ENCODE data around the gene RPL3. TPM values are rescaled to one million over a fixed set of nuclear protein-coding genes. Genes with fewer than 3 reads are reported as not detected.

Gene RPL3
- total RNA-seq, 1 donor from 2014 or later = 1,736 TPM

- intact Hi-C loops (cut with micrococcal nuclease) = loop anchor here (5.0 to 10.0 kb wide), 5 partner anchors 72 to 810 kb away; partner anchors contain the start of genes APOBEC3C, DDX17, PDGFB and SUN2
Measured at GRCh38 chr22:39317084-39317774, 2.2 kb downstream of the RPL3 start.

- intact Hi-C loops (cut with micrococcal nuclease) = loop anchor here (5.0 to 10.0 kb wide), 5 partner anchors 72 to 809 kb away; partner anchors contain the start of genes APOBEC3C, DDX17, PDGFB and SUN2
Measured at GRCh38 chr22:39316440-39317083, 2.9 kb downstream of the RPL3 start.

GRCh38 chr22:39315389-39315788 lies 4.0 kb downstream of the RPL3 start:
- intact Hi-C loops (cut with micrococcal nuclease) = loop anchor here (5.0 to 10.0 kb wide), 5 partner anchors 71 to 808 kb away; partner anchors contain the start of genes APOBEC3C, DDX17, PDGFB and SUN2

DNA sequence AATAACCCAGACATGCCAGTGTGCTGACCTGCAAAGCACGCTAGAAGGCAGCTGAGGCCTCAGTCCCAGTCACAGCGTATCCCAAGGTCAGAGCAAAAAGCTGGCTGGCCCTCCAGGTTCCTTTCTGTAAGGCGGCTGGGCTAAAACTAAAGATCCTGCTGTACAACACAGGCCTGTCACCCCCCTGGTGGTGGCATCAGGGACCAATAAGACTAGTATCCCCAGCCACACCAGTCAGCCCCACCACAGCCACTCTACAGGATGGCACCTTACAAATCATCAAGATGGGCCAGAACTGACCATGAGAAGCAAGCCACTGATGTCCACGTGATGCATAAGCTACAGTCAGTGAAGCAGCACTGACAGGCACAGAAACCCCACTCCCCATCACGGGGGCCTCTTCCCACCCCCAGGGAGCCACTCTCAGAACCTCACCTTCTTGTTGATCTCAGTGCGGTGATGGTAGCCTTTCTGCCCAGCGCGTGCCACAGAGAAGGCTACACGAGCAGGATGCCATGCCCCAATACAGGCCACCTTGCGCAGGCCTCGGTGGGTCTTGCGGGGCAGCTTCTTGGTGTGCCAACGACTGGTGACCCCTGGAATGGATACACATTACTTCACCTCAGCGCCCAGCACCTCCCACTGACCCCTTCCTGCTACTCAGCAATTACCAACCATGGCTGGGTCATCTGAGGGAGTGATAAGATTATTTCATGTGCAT lies 5.0 kb downstream of the RPL3 start:
- intact Hi-C loops (cut with micrococcal nuclease) = loop anchor here (10.0 kb wide), 2 partner anchors 70 to 300 kb away; partner anchors contain the start of genes APOBEC3C and PDGFB

DNA sequence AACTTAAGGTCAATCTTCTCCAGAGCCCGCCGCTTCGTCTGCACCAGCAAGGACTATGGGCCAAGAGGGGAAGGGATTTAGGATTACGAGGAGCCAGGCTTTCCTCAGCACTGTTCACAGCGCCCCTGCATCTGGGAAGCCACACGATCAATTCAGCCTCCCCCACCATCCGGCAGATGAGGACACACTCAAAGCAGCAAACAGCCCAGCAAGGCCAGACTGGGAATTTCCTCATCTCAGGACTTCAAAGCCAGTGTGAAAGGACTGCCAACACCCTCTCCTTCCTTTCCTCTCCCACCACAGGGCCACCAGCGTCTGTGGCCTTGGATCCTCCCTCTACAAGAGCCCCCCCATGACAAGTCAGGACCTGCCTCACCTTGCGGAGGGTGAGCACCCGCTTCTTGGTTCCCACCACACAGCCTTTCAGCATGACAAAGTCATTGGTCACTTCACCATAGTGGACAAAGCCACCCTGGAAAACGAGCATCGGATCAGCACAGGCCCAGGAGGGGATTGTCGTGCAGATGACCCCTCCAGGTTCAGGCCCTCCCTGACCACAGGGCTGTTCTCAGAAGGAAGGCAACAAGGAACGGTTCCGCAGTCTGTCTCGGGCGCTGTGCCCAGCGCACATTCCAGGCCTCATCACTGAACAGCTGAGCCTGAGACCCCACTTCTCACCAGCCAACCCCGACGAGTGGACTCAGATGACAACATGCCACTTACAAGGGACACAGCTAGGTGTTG lies 6.0 kb downstream of the RPL3 start:
- intact Hi-C loops (cut with micrococcal nuclease) = loop anchor here (10.0 kb wide), 2 partner anchors 69 to 299 kb away; partner anchors contain the start of genes APOBEC3C and PDGFB

- intact Hi-C loops (cut with micrococcal nuclease) = loop anchor here (10.0 kb wide), 2 partner anchors 68 to 298 kb away; partner anchors contain the start of genes APOBEC3C and PDGFB
Measured at GRCh38 chr22:39312410-39312809, 7.0 kb downstream of the RPL3 start.

DNA sequence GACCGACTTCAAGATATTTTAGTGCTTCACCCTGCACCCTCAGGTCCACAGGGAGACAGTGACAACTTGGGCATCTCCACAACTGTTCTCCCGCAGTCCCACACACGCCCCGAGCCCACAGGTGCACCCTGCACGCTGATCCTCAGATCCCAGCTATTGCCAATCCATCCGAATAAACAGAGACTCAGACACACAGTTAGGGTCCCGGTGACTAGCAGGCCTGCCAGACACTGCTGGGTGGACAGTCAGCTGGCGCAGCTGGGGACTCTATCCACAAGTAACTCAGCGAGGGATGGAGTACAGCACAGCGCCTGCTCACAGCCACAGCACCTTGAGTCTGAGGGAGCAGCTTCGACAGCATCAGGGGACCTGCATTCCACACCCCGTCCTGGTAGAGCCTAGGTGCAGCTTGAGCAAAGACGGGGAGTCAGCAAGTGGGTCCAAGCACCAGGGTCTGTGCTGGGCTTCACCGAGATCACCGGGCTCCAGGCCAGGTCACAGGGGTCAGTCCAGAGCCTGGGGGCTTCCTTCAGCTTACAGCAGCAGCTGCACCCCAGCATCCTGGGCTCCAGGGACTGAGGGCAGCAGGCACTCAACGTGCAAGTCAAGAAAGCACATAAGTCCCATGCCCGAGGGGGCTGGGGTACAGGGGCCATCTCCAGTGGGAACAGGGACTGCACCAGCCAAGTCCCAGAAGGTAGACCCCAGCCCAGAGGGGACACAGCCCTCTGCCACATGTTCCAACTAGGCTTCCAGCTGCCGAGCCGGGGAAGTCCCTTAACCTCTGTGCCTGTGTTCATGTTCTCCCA lies 7.6 kb downstream of the RPL3 start:
- intact Hi-C loops (cut with micrococcal nuclease) = loop anchor here (1.0 to 10.0 kb wide), 3 partner anchors 67 to 297 kb away; partner anchors contain the start of genes APOBEC3C and PDGFB

DNA sequence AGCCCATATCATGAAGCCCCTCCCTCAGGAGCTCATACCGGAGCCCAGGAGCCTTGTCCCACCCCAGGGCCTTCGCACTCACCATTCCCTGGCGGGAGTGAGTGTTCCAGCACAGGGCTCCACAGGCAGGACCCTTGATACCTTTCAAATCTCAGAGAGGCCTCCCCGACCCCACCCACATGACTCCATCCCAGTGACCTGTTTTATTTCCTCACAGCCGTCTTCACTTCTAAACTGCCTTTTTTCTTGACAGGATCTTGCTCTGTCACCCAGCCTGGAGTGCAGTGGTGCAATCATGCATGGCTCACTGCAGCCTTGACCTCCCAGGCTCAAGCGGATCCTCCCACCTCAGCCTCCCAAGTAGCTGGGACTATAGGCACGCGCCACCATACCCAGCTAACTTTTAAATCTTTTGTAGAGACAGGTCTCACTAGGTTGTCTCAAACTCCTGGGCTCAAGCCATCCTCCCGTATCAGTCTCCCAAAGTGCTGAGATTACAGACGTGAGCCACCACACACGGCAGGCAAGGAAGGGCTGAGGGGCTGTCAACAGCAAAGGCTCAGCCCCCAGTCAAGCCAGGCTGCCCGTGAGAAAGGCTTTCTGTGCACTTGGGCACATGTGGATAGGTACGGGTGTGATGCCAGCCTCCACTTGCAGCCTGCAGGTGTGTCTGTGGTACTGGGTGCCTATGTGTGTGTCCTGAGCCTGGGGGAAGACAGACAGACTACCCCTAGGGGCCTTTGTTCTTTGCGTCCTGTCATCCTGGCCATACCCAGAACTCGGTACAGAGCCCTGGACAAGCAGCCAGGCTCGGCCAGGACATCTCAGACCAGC lies 9.3 kb downstream of the RPL3 start:
- intact Hi-C loops (cut with micrococcal nuclease) = loop anchor here (10.0 kb wide), 2 partner anchors 65 to 295 kb away; partner anchors contain the start of genes APOBEC3C and PDGFB

- intact Hi-C loops (cut with micrococcal nuclease) = no loop called here
Measured at GRCh38 chr22:39309364-39309861, 10.0 kb downstream of the RPL3 start.

DNA sequence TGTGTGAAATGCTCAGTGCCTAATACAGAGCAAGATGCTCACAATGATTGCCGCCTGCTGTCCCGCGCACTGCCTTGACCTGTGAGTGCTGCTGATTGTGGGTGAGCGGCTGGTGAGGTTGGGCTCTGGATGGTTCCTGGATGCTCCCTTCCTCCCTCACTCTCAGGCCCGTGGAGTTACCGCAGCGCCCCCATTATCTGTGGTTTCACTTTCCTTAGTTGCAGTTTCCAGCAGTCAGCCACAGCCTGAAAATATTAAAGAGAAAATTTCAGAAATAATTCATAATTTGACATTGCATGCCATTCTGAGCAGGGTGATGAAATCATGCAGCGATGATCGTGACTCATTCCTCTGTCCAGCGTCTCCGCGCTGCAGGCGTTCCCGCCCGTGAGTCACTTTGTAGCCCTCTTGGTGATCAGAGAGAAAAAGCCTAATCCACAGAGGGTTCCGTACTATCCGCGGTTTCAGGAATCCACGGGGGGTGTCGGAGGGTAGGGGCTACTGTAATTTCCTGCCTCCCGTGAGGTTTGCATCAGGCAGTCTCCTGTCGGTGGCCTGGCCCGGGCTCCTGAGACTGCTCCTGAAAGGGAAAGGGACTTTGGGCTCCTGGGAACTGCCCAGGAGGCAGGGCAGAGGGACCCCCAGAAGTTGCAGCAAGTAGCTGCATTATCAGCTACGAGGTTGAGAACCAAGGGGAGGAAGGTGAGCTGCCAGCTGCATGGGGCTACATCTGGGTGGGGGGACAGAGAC lies 10.6 kb downstream of the RPL3 start:
- intact Hi-C loops (cut with micrococcal nuclease) = no loop called here

DNA sequence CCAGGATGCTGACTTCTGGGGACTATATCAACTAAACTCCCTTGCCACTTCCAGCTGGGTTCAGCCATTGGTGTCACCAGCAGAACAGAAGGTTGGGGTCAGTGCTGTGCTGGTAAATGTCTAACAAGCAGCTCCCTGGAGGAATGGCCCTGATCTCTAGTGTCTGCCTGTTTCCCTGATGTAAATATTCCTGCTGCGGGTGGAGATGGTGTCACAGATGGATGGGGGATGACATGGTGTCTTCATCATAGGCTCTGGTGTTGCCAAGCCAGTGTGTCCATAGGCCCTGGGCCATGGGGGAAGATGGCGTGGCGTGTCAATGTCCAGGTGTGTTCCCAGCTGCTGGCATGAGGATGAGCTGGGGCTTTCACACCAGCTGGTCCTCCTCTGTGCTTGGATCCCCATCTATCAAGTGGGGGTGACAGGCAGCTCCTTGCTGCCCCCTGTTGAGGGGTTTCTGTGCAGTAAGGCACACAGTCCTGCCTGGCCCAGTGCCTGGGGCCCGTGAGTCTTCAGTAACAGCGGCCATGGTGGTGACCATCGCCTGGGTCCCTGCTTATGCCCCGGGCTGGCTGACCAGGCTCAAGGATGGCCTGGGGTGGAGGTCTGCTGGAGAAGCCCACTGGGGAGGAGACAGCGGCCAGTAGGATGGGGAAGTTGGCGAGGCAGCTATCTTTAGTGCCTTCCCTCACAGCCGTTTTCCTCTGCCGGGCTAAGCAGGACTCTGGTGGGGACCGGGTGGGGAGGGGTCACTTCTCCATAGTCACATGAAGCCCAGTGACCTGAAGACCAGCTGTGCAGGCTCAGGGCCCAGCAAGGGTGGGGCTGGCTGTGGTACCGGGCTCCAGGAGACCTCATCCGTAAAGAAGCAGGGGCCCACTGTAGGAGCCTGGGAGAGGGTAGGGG lies 12.7 kb downstream of the RPL3 start:
- intact Hi-C loops (cut with micrococcal nuclease) = no loop called here

- intact Hi-C loops (cut with micrococcal nuclease) = no loop called here
Measured at GRCh38 chr22:39303892-39304671, 15.3 kb downstream of the RPL3 start.

DNA sequence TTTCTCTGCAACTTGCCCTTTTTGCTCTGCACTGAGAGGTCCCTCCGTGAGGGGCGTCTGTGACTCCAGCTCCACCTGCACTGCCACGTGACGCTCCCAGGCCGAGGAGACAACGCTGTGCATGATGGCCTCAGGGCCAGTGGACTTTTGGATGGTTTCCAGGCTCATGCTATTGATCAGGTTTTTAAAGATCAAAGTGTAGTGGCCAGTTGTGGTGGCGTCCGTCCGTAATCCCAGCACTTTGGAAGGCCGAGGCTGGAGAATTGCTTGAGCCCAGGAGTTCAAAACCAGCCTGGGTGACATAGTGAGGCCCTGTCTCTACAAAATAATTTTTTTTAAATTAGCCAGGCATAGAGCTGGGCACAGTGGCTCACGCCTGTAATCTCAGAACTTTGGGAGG lies 16.1 kb downstream of the RPL3 start:
- intact Hi-C loops (cut with micrococcal nuclease) = no loop called here

GRCh38 chr22:39302431-39302960 lies 16.9 kb downstream of the RPL3 start:
- intact Hi-C loops (cut with micrococcal nuclease) = no loop called here

DNA sequence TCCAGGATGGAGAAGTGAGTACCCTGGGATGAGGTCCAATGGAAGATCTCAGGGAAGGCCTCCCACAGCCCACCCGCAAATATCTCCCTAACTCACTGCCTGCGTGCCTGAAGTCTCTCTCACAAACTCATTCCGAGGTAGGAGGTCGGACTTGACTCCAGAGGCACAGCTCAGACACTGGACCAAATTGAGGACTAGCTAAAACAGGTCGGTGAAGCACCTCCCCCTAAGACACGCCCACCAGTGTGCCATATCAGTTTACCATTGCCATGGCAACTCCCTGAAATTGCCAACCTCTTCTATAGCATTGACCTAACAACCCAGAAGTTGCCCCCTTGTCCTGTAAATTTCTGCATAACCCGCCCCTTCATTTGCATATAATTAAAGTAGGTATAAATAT lies 17.5 kb downstream of the RPL3 start:
- intact Hi-C loops (cut with micrococcal nuclease) = no loop called here

GRCh38 chr22:39301108-39301507 lies 18.3 kb downstream of the RPL3 start:
- intact Hi-C loops (cut with micrococcal nuclease) = no loop called here

Data from T-helper 2 cell treated with Interferon-gamma antibody and Interleukin-4, amounts not matched to agents 100 ng/mL and 5 ng/mL, for 36 hours (primary cell).